H1 (cell line): ENCODE data around the gene RALGAPA2. TPM values are rescaled to one million over a fixed set of nuclear protein-coding genes. Genes with fewer than 3 reads are reported as not detected.

ENCODE experiments used
- E2F6 ChIP-seq: IDR thresholded peaks from 2 replicates; pipeline ENCODE4 v1.6.1; 2012; ENCODE audit warnings: inconsistent platforms
- HDAC2 ChIP-seq, 2 experiments: fragments of 300-600 bp in 1 of 2; sonication (generic) in 1 of 2; IDR thresholded peaks; 2 replicates each; pipeline ENCODE4 v1.6.1; 2011 to 2012; ENCODE audit warnings: low read depth in 2 of 2, low read length in 2 of 2, mild to moderate bottlenecking in 2 of 2, moderate library complexity in 2 of 2, borderline replicate concordance in 1 of 2, inconsistent platforms in 1 of 2
- NRF1 ChIP-seq: IDR thresholded peaks from 2 replicates; pipeline ENCODE4 v1.6.1; 2011; ENCODE audit warnings: mild to moderate bottlenecking, low read depth, low read length, improper control_type of control experiment
- RAD21 ChIP-seq, 2 experiments: IDR thresholded peaks in 1 of 2; conservative IDR thresholded peaks in 1 of 2; 2 replicates each; pipeline ENCODE4 v1.6.1; 2011; ENCODE audit warnings: low read depth in 2 of 2, low read length in 2 of 2, improper control_type of control experiment in 1 of 2, inconsistent platforms in 1 of 2, mild to moderate bottlenecking in 1 of 2, moderate library complexity in 1 of 2
- RXRA ChIP-seq: IDR thresholded peaks from 2 replicates; pipeline ENCODE4 v1.6.1; 2011; ENCODE audit warnings: low read depth, mild to moderate bottlenecking, low read length, moderate library complexity; ENCODE audit not compliant: insufficient read depth
- SUZ12 ChIP-seq: fragments of 200-600 bp; sonication (generic); IDR thresholded peaks from 2 replicates; pipeline ENCODE4 v1.6.1; 2012; ENCODE audit warnings: mild to moderate bottlenecking, inconsistent platforms, low read length, moderate library complexity, mixed read lengths
- polyA plus RNA-seq, 7 experiments: library from polyadenylated mRNA; depleted of rRNA in 3 of 7; stranded (reverse) in 5 of 7; unstranded in 2 of 7; fragments of >200 nt in 5 of 7; fragments of 200-250 nt in 2 of 7; gene quantifications; 1 replicate in 5 of 7; 2 replicates in 1 of 7; 4 replicates in 1 of 7; pipeline versions ENCODE4 v1.2.1 to v1.2.3, GENCODE V29; 2011 to 2013; ENCODE audit warnings: missing spikeins in 2 of 7, mixed read lengths in 2 of 7
- total RNA-seq: library from RNA; stranded (reverse); fragmentation: NEBNext Ultra II Directional; extraction: Animal tissue kit (Norgen Biotek cat#: 25700); gene quantifications from 2 replicates; pipeline ENCODE4 v1.2.1, GENCODE V29; 2021

Gene RALGAPA2
- total and polyA plus RNA-seq, 2 of the 8 experiments (the other 6 are each of a cell fraction or from before 2014, with no cell fraction given), result 5.1 to 25.5 TPM

- TF ChIP-seq RXRA, result no peak
- no peak for TF ChIP-seq E2F6
- no peak for TF ChIP-seq RAD21 (IDR thresholded peaks at IDR 0.05 in 1 of 2, conservative IDR thresholded peaks at IDR 0.05 in 1 of 2; ENCODE audit: low read depth in 2 of 2, low read length in 2 of 2)
- TF ChIP-seq HDAC2 (IDR thresholded peaks at IDR 0.05; ENCODE audit: borderline replicate concordance in 1 of 2, low read depth in 2 of 2, low read length in 2 of 2), result no peak
- no peak for TF ChIP-seq SUZ12
- TF ChIP-seq NRF1, result no peak
These were observed 214.2 kb downstream of the RALGAPA2 start (continued) for GRCh38 chr20:20498076-20498861.
